IPS-20b (cell line): ENCODE results near the gene PRKCA.

Source experiments
- H3K27ac ChIP-seq: one replicate; pipeline ENCODE4 v1.5.1; 2013; ENCODE audit warnings: low read length
- H3K27me3 ChIP-seq: 2 replicates; pipeline ENCODE4 v1.6.1; 2013; ENCODE audit warnings: mild to moderate bottlenecking, low read length, inconsistent platforms; ENCODE audit not compliant: insufficient read depth
- H3K36me3 ChIP-seq: 2 replicates; pipeline ENCODE4 v1.6.1; 2013; ENCODE audit warnings: low read depth, mild to moderate bottlenecking, inconsistent platforms, low read length, moderate library complexity; ENCODE audit not compliant: insufficient read depth
- H3K4me1 ChIP-seq: 2 replicates; pipeline ENCODE4 v1.6.1; 2013; ENCODE audit warnings: mild to moderate bottlenecking, control low read depth, inconsistent platforms, low read length, moderate library complexity; ENCODE audit not compliant: insufficient read depth
- H3K4me3 ChIP-seq: 2 replicates; pipeline ENCODE4 v1.5.1; 2013; ENCODE audit warnings: mild to moderate bottlenecking, low read length, inconsistent platforms
- H3K9ac ChIP-seq: 2 replicates; pipeline ENCODE4 v1.6.1; 2013; ENCODE audit warnings: low read depth, mild to moderate bottlenecking, inconsistent platforms, low read length, moderate library complexity
- H3K9me3 ChIP-seq: 2 replicates; pipeline ENCODE4 v1.6.1; 2013; ENCODE audit warnings: mild to moderate bottlenecking, low read depth, low read length, inconsistent platforms; ENCODE audit not compliant: insufficient read depth

The PRKCA gene

DNA sequence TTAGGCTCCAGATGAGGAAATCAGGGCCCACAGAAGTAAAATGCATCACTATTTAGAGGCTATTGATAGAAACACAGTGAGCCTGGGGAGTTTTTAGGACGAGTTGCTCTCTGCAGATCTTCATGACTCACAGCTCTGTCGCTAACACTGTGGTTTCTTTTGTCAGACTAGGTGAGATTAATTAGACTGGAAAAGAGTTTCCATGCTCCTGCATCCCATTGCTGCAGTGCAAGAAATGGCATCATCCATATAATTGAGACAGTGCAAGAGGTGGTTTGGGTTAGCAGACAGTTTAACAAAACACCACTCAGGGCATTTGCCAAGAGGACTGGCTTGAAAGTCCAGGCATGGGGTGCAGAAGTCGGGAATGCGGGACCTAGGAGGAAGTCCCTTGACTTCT is 333.7 kb downstream of the PRKCA start:
- H3K36me3 ChIP-seq: no peaks in the 10 kb centered on the region

DNA sequence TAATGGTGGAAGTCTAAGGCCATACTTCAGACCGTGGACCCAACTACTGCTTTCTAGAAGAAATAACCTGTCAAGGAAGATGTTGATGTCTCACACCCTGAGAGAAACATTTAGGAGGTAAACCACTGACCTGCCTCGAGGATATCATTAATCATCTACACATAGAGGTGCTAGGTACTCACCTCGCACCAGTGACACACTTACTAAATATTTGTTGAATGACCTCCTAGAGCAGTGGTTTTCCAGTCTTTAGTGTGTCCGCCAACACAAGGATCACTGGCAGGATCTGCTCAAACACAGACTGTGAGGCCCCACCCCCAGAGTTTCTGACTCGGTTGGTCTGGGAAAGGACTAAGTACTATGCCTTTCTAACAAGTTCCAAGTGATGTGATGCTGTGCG is 335.1 kb downstream of the PRKCA start:
- Histone ChIP-seq H3K36me3 (no peaks in the 10 kb centered on the region; the same call in 1 of the 2 replicates), H3K27me3 (no peaks in the 10 kb centered on the region), H3K27ac (no peak overlapping the region), H3K9me3 (no peaks in the 10 kb centered on the region), H3K9ac (no peak overlapping the region), H3K4me1 (no peaks in the 10 kb centered on the region), H3K4me3 (no peak overlapping the region)

More for the DNA sequence above, 333.7 kb downstream of the PRKCA start:
- Histone ChIP-seq H3K27ac (no peak overlapping the region), H3K9me3 (no peaks in the 10 kb centered on the region), H3K4me3 (no peak overlapping the region), H3K27me3 (no peaks in the 10 kb centered on the region), H3K4me1 (no peaks in the 10 kb centered on the region), H3K9ac (no peak overlapping the region)

DNA sequence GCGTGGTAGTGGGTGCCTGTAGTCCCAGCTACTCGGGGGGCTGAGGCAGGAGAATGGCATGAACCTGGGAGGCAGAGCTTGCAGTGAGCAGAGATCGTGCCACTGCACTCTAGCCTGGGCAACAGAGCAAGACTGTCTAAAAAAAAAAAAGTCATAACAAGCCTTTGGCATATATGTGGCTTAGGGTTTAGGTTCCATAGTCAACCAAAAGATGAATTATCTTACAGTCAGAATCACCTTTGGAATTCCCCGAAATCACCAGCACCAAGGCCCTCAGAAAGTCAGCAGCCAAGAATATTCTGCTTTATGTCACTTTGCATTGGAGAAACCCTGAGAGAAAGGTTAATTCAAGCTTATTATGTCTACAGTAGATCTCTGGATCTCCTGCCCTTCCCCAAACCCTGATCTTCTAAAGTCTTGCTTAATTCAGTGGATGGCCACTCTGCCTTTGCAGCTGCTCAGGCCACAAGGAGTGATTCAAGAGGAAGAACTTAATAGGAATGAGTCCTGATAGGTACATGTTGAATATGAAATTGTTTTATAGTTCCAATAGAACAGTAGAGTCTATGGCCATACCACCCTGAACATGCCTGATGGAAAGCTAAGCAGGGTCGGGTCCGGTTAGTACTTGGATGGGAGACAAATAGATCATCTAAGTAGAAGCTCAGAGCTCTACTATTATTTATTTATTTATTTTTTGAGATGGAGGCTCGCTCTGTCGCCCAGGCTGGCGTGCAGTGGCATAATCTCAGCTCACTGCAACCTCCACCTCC is 336.5 kb downstream of the PRKCA start:
- H3K4me1 ChIP-seq: no peaks in the 10 kb centered on the region; the same call in 1 of the 2 replicates
- no peak overlapping the region for H3K27ac ChIP-seq
- no peak overlapping the region for H3K4me3 ChIP-seq
- no peaks in the 10 kb centered on the region; the same call in 1 of the 2 replicates for H3K36me3 ChIP-seq
- no peak overlapping the region for H3K9ac ChIP-seq
- H3K27me3 ChIP-seq: no peaks in the 10 kb centered on the region
- H3K9me3 ChIP-seq: no peaks in the 10 kb centered on the region

DNA sequence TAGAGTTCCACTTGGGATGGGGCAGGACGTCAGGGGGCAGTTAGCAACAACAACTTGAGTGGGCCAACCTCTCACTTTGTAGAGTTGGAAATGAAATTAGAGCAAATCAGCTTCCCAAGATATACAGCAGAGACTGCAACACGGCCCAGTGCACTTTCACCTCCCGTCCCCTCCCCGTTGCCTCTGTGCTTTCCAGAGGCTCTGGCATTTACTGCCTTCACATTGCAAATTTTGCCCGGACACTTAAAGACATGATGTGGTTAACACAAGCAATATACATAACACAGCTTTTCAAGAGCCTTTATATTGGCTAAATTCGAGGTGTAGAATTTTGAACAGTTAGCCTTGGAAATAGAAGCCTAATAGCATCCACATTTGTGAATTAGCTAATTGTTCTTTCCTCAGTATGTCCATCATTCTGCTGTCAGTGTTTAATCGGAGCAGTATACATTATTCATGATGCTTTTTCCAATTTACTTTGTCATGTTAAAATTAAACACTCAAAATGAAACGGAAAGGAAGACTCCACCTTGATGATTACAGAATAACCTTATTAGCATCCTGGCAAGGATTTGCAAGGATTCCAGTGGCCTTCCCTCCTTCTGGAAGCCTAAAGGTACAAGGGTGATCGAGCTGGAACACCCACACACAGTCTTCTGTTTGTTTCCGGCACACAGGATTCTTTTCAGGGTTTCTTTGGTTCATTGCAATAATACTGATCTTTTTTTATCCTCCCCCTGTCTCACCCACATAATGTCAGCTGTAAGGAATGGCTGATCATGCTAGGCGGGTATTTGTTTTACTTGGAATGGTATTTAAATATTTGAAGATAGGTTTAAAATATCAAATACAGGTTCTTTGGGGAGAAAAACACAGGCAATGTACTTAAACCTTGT is 341.6 kb downstream of the PRKCA start:
- Histone ChIP-seq H3K4me1 (no peaks in the 10 kb centered on the region; the same call in 1 of the 2 replicates), H3K27ac (no peak overlapping the region), H3K27me3 (no peaks in the 10 kb centered on the region), H3K4me3 (no peak overlapping the region), H3K36me3 (no peaks in the 10 kb centered on the region; the same call in 1 of the 2 replicates), H3K9ac (no peak overlapping the region), H3K9me3 (no peaks in the 10 kb centered on the region)

DNA sequence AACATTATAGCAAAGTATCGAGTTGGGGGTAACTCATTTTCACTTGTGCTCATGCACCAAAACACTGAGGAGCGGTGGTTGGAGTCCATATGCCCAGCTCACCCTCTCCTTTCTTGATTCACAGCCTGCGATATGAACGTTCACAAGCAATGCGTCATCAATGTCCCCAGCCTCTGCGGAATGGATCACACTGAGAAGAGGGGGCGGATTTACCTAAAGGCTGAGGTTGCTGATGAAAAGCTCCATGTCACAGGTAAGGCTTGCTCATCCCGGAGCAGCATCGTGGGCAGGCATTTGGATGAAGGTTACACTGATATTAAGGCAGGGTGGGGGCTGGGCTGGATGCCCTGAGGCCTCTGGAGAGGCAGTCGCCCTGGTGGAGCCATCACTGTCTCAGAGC is 342.8 kb downstream of the PRKCA start:
- H3K27me3 ChIP-seq: no peaks in the 10 kb centered on the region
- no peaks in the 10 kb centered on the region for H3K9me3 ChIP-seq
- H3K4me1 ChIP-seq: no peaks in the 10 kb centered on the region; the same call in 1 of the 2 replicates
- H3K9ac ChIP-seq: no peak overlapping the region
- no peak overlapping the region for H3K27ac ChIP-seq
- H3K36me3 ChIP-seq: no peaks in the 10 kb centered on the region; the same call in 1 of the 2 replicates
- no peak overlapping the region for H3K4me3 ChIP-seq

DNA sequence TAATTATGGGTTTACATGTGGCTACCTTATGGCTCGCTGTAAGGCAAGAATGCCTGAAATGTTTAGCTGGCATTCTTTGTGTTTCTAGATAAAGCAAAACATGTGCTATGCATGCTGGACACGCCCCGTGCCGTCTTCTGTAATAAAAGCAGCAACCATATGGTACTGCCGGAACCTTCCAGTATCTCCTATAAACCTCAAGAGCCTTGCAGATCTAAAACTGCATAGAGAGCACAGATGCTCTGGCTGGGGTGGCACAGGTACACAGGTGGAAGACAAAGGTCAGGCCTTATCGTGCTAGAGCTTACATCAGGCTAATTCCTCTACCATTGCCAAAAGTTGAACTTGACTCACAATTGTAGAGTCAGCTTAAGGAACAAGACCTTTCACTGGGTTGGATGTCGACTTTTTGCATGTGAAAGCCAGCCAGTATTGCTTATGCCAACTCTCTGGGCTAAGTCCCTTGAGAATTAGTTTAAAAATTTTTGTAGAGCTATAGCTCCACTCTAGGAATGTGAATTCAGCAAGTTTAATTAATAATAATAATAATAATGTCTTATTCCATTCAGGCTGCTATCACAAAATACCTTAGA is 345.1 kb downstream of the PRKCA start:
- H3K27ac ChIP-seq: no peak overlapping the region
- H3K4me3 ChIP-seq: no peak overlapping the region
- no peaks in the 10 kb centered on the region for H3K9me3 ChIP-seq
- no peaks in the 10 kb centered on the region; the same call in 1 of the 2 replicates for H3K4me1 ChIP-seq
- no peak overlapping the region for H3K9ac ChIP-seq
- no peaks in the 10 kb centered on the region for H3K27me3 ChIP-seq
- no peaks in the 10 kb centered on the region; the same call in 1 of the 2 replicates for H3K36me3 ChIP-seq

DNA sequence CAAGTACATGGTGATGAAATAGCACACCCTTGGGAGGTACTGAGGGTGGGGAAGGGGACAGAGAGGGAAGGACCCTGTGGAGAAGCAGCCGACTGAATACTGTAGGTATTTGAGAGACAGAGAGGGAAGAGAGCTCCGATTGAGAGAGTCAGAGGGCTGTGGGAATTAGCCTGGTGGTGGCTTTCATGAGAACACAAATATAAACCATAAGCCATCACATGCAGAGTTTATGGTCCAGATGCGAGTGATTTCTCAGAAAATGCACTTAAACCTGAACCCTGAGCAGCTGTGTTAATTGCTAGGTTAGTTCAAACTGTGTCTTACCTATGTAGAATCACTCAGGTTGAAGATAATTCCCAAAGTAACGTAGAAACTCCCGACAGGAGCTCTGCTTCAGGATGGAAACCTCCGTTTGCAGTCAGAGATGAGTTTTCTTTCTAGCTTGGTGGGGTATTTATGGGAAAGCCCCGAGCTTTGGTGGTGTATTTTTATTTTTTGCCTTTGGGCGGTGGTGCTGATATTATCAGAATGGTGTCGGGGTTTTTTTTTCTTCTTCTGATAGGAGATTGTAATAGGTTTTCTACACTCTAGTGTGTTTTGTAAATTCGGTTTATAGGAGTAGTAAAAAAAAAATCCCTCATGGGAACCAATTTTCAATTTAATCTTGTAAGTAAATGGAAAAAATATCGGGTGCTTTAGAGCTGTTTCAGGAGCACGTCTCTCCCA is 347.6 kb downstream of the PRKCA start:
- no peak overlapping the region for H3K4me3 ChIP-seq
- H3K27me3 ChIP-seq: no peaks in the 10 kb centered on the region
- H3K9me3 ChIP-seq: no peaks in the 10 kb centered on the region
- H3K9ac ChIP-seq: no peak overlapping the region
- H3K4me1 ChIP-seq: no peaks in the 10 kb centered on the region
- H3K36me3 ChIP-seq: no peaks in the 10 kb centered on the region
- H3K27ac ChIP-seq: no peak overlapping the region

DNA sequence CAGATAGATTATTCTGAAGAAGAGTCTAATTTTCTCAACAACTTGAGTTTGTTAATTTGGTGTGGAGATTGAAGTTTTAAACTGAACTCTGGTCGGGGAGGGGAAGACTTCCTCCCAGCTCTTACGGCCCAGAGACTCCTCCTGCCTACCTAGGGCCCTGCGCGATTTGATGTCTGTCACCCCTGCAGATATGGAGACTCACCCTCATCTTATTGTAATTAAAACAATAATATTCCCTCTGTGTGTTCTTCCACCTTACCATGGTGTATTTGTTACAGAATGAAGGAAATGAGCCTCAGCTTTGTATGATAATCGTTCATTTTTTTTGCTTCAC is 348.1 kb downstream of the PRKCA start:
- Histone ChIP-seq H3K9ac (no peak overlapping the region), H3K9me3 (no peaks in the 10 kb centered on the region), H3K4me3 (no peak overlapping the region), H3K36me3 (no peaks in the 10 kb centered on the region), H3K27me3 (no peaks in the 10 kb centered on the region), H3K4me1 (no peaks in the 10 kb centered on the region), H3K27ac (no peak overlapping the region)

DNA sequence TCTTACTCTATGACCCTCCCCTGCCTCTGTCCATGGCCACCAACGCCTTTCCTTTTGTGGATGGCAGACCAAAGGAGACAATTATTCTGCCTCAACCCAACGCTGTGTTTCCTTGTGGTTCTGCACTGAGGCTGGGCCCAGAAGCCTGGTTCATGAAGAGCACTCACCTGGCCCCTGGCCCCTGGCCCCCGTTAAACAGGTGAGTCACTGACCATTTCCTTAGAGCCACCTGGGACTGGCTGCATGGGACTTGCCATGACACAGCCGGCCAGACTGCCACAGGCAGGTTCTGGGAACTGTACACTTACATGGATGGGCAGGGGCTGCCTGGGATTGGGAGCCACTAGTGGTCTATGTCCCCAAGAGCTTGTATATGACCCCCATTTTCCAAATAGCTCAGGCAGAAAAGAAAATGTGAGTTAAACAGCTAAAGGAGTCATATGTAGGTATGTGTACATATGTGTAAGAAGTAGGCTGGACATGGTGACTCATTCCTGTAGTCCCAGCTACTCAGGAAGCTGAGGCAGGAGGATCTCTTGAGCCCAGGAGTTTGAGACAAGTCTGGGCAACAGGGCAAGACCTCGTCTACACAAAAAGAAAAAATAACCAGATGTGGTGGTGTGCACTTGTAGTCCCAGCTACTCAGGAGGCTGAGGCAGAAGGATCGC is 350.6 kb downstream of the PRKCA start:
- Histone ChIP-seq H3K27ac (no peak overlapping the region), H3K36me3 (no peaks in the 10 kb centered on the region)

DNA sequence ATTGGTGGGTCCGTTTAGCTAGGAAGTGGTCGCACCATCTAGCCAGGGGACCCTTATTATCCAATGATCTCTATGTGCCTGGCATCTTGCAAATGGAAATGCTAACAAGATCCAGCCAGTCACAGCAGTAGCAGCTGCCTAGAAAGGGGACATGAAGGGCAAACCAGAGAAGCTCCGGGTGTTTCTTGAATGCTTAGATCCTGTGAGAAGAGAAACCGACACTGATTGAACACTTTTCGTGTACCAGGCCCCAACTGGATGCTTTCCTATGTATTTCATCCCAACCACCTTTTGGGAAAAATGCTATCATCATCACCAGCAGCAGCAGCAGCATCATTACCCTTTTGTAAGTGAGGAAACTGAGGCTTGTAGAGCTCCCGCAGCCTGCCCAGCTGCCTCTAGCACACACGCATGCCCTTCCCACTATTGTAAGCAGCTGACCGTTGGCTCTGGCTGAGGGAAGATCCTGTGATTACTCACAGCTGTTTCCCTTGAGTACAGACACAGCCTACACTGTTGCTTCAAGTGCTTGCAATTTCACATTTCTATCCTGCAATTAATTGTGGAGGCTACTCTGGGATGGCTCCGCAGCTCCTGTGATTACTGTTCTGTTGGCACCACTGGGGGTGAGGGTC is 351.8 kb downstream of the PRKCA start:
- Histone ChIP-seq H3K27me3 (no peaks in the 10 kb centered on the region), H3K9me3 (no peaks in the 10 kb centered on the region), H3K4me1 (peaks cover 5% of the 10 kb centered on the region; the same call in 1 of the 2 replicates), H3K9ac (no peak overlapping the region), H3K36me3 (no peaks in the 10 kb centered on the region), H3K4me3 (no peak overlapping the region), H3K27ac (no peak overlapping the region)

More for the DNA sequence above, 350.6 kb downstream of the PRKCA start:
- no peak overlapping the region for H3K4me3 ChIP-seq
- H3K4me1 ChIP-seq: peaks cover 5% of the 10 kb centered on the region; the same call in 1 of the 2 replicates
- no peaks in the 10 kb centered on the region for H3K9me3 ChIP-seq
- no peak overlapping the region for H3K9ac ChIP-seq
- H3K27me3 ChIP-seq: no peaks in the 10 kb centered on the region
